ENCODE data around the gene EIF4EBP2.

DNA sequence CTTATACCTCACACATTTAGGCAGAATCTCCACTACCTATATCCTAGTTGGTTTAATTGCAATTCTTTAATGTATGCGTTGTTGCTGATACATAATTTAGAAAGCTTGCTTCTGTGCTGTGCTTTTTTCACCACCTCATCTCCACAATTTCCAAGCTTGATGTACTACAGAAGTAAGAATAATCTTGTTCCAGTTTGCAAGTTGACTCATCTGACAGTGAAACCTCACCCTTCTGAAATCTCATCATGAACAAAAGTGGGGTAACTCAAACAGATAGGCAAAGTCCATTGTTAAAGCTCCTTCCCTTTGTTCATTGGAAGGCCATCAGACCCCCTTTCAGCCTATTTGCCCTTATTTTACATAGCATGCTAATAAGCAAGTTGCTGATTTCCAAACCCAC lies 13.6 kb downstream of the EIF4EBP2 start:
- TF ChIP-seq, protein P1, sequence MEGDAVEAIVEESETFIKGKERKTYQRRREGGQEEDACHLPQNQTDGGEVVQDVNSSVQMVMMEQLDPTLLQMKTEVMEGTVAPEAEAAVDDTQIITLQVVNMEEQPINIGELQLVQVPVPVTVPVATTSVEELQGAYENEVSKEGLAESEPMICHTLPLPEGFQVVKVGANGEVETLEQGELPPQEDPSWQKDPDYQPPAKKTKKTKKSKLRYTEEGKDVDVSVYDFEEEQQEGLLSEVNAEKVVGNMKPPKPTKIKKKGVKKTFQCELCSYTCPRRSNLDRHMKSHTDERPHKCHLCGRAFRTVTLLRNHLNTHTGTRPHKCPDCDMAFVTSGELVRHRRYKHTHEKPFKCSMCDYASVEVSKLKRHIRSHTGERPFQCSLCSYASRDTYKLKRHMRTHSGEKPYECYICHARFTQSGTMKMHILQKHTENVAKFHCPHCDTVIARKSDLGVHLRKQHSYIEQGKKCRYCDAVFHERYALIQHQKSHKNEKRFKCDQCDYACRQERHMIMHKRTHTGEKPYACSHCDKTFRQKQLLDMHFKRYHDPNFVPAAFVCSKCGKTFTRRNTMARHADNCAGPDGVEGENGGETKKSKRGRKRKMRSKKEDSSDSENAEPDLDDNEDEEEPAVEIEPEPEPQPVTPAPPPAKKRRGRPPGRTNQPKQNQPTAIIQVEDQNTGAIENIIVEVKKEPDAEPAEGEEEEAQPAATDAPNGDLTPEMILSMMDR (conservative IDR thresholded peaks at IDR 0.05; ENCODE audit: low read depth, low read length): no peak
- TF ChIP-seq EZH2 (IDR thresholded peaks at IDR 0.05; ENCODE audit: borderline replicate concordance, low read depth, low read length, poor library complexity, severe bottlenecking): no peak

Measured in A673 (cell line).